Epithelial cell of esophagus (primary cell): ENCODE results near the gene GPR39.

Source experiments
- DNase-seq: peaks from one replicate; pipeline ENCODE4 v3.0.0; 2010; ENCODE audit warnings: low read depth
- H3K4me3 ChIP-seq: 2 replicates; pipeline ENCODE4 v1.5.1; 2011; ENCODE audit warnings: mild to moderate bottlenecking, low read length, control low read depth
- TF ChIP-seq, protein P1 (sequence below): IDR thresholded peaks from 2 replicates; pipeline ENCODE4 v1.5.1; 2011; ENCODE audit warnings: low read depth, mild to moderate bottlenecking, low read length, control low read depth, inconsistent platforms; ENCODE audit not compliant: insufficient read depth; ENCODE audit errors: missing control alignments

The GPR39 gene

DNA sequence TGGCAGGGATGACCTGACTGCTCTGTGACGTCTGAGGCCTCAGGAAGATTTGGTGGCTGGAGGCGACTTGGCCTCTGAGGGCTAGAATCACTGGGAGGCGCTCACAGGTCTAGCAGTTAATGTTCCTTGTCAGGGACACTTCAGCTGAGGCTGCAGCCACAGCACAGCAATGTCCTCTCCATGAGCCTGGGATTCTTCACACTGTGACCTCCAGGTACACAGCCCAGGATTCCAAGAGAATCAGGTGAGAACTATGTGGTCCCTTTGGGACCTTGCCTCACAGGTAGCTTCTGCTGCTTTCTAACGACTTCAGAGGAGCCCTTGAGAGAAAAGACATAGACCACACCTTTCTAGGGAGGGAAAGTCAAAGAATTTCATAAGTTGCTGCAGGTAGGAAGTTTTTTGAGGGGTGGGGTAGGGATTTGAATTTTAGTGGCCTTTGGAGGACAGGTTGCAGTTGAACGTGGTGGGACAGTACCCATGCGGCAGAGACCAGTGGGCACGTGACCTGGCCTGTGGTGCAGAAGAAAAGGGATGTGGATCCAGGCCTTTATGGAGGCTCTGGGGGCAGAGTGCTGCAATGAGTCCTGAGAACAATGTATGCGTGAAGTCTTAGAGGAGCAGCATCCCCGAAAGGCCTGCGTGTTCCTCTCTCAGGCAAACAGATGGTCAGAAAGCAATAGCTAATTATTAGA lies 167.2 kb downstream of the GPR39 start:
- no peak overlapping the region for H3K4me3 ChIP-seq
- TF ChIP-seq, protein P1, sequence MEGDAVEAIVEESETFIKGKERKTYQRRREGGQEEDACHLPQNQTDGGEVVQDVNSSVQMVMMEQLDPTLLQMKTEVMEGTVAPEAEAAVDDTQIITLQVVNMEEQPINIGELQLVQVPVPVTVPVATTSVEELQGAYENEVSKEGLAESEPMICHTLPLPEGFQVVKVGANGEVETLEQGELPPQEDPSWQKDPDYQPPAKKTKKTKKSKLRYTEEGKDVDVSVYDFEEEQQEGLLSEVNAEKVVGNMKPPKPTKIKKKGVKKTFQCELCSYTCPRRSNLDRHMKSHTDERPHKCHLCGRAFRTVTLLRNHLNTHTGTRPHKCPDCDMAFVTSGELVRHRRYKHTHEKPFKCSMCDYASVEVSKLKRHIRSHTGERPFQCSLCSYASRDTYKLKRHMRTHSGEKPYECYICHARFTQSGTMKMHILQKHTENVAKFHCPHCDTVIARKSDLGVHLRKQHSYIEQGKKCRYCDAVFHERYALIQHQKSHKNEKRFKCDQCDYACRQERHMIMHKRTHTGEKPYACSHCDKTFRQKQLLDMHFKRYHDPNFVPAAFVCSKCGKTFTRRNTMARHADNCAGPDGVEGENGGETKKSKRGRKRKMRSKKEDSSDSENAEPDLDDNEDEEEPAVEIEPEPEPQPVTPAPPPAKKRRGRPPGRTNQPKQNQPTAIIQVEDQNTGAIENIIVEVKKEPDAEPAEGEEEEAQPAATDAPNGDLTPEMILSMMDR: no peak
- DNase-seq: no peak

- DNase-seq: no peak
- H3K4me3 ChIP-seq: no peak overlapping the region
- TF ChIP-seq, protein P1: no peak
Measured at GRCh38 chr2:132584976-132585817, 168.6 kb downstream of the GPR39 start.

DNA sequence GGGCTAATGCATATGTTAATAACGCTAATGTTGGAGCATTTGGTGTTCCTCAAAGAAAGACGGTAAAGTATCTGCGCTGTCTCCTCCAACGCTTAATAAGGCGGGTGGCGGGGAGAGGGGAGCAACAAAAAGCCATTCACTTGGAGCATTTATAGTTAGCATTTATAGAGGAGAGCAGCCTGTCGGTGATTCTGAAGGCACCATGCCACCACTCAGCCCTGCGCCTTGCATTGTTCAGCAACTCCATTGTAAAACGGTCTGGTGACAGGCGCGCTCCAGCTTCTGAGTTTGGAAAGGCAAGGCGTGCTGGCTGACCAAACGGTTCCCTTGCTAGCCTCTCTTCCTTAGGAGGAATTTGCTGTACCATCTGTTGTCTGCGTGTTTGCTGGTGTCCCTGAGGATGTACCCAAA lies 169.5 kb downstream of the GPR39 start:
- no peak overlapping the region for H3K4me3 ChIP-seq
- TF ChIP-seq, protein P1: no peak
- no peak for DNase-seq

DNA sequence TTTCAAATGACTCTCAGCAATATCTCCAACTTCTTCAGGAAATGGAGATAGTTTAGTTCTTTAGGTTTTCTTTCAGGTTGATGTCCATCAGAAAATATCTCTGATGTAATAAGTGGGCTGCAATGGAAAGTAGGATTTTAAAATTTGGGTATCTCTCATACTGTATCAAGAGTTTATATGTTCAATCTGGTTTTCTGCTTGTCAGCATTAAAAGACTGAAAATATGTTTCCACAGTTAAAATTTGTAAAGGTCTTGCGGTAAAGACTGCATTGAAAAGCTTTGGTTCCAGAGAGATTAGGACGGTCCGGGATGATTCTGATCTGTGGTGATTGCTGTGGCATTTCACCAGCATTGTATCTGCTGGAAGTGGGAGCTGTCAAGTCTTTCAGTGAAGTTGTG lies 170.2 kb downstream of the GPR39 start:
- TF ChIP-seq, protein P1: no peak

GRCh38 chr2:132588576-132588975 lies 172.0 kb downstream of the GPR39 start:
- TF ChIP-seq, protein P1: no peak
- no peak overlapping the region for H3K4me3 ChIP-seq
- no peak for DNase-seq

More for the DNA sequence above, 170.2 kb downstream of the GPR39 start:
- H3K4me3 ChIP-seq: no peak overlapping the region
- no peak for DNase-seq

- DNase-seq: no peak
- no peak overlapping the region for H3K4me3 ChIP-seq
- TF ChIP-seq, protein P1: no peak
Measured at GRCh38 chr2:132589111-132589830, 172.7 kb downstream of the GPR39 start.
